ENCODE measurements around the gene UBA3. TPM values are rescaled to one million over a fixed set of nuclear protein-coding genes. Genes with fewer than 3 reads are reported as not detected.

Gene UBA3
- total RNA-seq, 1 experiment from 2014 or later, result 40.5 TPM

DNA sequence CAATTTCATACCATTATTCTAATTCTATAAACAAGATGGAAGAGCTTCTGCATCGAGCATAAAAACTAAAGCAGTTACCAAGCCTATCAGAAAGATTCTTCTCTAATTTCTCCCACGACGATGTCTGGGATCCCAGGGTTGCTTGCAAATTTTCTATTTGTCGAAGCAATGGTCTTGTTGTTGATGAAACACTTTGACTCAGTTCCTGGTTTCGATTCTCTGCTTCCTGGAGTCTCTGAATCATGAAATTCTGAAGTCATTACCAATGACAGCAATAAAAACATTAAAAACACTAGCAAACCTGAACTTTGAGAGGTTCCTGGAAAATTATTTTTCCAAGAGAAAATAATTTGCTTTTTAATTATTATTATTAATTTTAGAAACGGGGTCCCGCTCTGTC is 46.7 kb downstream of the UBA3 start:
- intact Hi-C loops (cut with micrococcal nuclease; ENCODE audit: unreplicated experiment), result no loop called here
- H3K36me3 ChIP-seq (ENCODE audit: insufficient read depth, low read length, poor library complexity, severe bottlenecking), result peaks cover 9% of the 10 kb centered on the region
- ChIA-PET CTCF (no interaction called here), POLR2A (ENCODE audit: low non-redundant PET) (no interaction called here)
- H3K27me3 ChIP-seq (replicated peaks; ENCODE audit: insufficient read depth, low read depth, low read length, poor library complexity), result no peaks in the 10 kb centered on the region
- TF ChIP-seq, protein P1, sequence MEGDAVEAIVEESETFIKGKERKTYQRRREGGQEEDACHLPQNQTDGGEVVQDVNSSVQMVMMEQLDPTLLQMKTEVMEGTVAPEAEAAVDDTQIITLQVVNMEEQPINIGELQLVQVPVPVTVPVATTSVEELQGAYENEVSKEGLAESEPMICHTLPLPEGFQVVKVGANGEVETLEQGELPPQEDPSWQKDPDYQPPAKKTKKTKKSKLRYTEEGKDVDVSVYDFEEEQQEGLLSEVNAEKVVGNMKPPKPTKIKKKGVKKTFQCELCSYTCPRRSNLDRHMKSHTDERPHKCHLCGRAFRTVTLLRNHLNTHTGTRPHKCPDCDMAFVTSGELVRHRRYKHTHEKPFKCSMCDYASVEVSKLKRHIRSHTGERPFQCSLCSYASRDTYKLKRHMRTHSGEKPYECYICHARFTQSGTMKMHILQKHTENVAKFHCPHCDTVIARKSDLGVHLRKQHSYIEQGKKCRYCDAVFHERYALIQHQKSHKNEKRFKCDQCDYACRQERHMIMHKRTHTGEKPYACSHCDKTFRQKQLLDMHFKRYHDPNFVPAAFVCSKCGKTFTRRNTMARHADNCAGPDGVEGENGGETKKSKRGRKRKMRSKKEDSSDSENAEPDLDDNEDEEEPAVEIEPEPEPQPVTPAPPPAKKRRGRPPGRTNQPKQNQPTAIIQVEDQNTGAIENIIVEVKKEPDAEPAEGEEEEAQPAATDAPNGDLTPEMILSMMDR (conservative IDR thresholded peaks at IDR 0.05; ENCODE audit: low read depth, low read length), result no peak
- TF ChIP-seq EZH2 (IDR thresholded peaks at IDR 0.05; ENCODE audit: borderline replicate concordance, low read depth, low read length, poor library complexity, severe bottlenecking), result no peak
- BruUV-seq (replicated peaks), result no TSS peak
- DNase-seq (ENCODE audit: low spot score), result no peak
- no peak overlapping the region for H3K4me3 ChIP-seq (ENCODE audit: low read depth, low read length, poor library complexity, severe bottlenecking)
- no peaks in the 10 kb centered on the region for H3K4me1 ChIP-seq (ENCODE audit: insufficient read depth, low read length, poor library complexity, severe bottlenecking)
- H3K27ac ChIP-seq (ENCODE audit: low read depth, low read length, poor library complexity, severe bottlenecking), result no peak overlapping the region
- no peaks in the 10 kb centered on the region for H3K9me3 ChIP-seq (ENCODE audit: low read depth, low read length, poor library complexity, severe bottlenecking)

DNA sequence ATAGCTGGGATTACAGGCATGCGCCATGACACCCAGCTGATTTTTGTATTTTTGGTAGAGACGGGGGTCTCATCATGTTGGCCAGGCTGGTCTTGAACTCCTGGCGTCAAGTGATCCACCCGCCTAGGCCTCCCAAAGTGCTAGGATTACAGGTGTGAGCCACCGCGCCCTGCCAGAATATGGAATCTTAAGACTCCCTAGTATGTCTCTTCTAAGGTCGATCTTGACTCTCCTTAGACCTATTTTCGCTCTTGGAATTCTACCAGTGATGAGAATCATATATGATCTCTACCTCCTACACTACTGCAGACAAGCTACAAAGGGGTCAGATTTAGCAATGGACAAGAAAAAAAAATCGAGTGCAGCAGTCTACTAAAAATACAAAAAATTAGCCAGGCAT is 47.4 kb downstream of the UBA3 start:
- H3K4me1 ChIP-seq (ENCODE audit: insufficient read depth, low read length, poor library complexity, severe bottlenecking), result no peaks in the 10 kb centered on the region
- no TSS peak for BruUV-seq (replicated peaks)
- CTCF ChIA-PET, result no interaction called here
- DNase-seq (ENCODE audit: low spot score), result no peak
- POLR2A ChIA-PET (ENCODE audit: low non-redundant PET), result no interaction called here
- no peak for TF ChIP-seq EZH2 (IDR thresholded peaks at IDR 0.05; ENCODE audit: borderline replicate concordance, low read depth, low read length, poor library complexity, severe bottlenecking)
- TF ChIP-seq, protein P1 (conservative IDR thresholded peaks at IDR 0.05; ENCODE audit: low read depth, low read length), result no peak
- peaks cover 9% of the 10 kb centered on the region for H3K36me3 ChIP-seq (ENCODE audit: insufficient read depth, low read length, poor library complexity, severe bottlenecking)
- no peak overlapping the region for H3K4me3 ChIP-seq (ENCODE audit: low read depth, low read length, poor library complexity, severe bottlenecking)
- H3K27ac ChIP-seq (ENCODE audit: low read depth, low read length, poor library complexity, severe bottlenecking), result no peak overlapping the region
- intact Hi-C loops (cut with micrococcal nuclease; ENCODE audit: unreplicated experiment), result no loop called here
- no peaks in the 10 kb centered on the region for H3K9me3 ChIP-seq (ENCODE audit: low read depth, low read length, poor library complexity, severe bottlenecking)
- no peaks in the 10 kb centered on the region for H3K27me3 ChIP-seq (replicated peaks; ENCODE audit: insufficient read depth, low read depth, low read length, poor library complexity)

DNA sequence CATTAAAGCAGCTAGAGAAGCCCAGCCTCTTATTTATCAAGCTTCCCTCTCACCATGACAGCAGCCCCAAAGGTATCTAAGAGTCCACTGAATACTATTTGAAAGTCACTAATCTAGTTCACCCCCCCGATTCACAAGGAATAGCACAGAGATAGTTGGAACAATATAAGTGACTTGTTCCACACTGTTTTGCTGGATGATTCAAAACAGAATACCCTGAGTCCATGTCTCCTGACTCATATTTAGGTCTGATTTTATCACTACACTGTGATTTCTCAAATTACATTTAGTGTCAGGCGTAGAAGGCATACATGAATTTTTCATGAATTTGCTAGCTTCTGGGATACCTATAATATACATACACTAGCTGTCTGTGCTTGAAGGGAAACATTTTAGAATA is 48.0 kb downstream of the UBA3 start:
- Histone ChIP-seq H3K27ac (ENCODE audit: low read depth, low read length, poor library complexity, severe bottlenecking) (no peak overlapping the region), H3K4me3 (ENCODE audit: low read depth, low read length, poor library complexity, severe bottlenecking) (no peak overlapping the region), H3K27me3 (replicated peaks; ENCODE audit: insufficient read depth, low read depth, low read length, poor library complexity) (no peaks in the 10 kb centered on the region), H3K4me1 (ENCODE audit: insufficient read depth, low read length, poor library complexity, severe bottlenecking) (no peaks in the 10 kb centered on the region), H3K36me3 (ENCODE audit: insufficient read depth, low read length, poor library complexity, severe bottlenecking) (peaks cover 9% of the 10 kb centered on the region), H3K9me3 (ENCODE audit: low read depth, low read length, poor library complexity, severe bottlenecking) (no peaks in the 10 kb centered on the region)
- intact Hi-C loops (cut with micrococcal nuclease; ENCODE audit: unreplicated experiment), result no loop called here
- TF ChIP-seq, protein P1 (conservative IDR thresholded peaks at IDR 0.05; ENCODE audit: low read depth, low read length), result no peak
- TF ChIP-seq EZH2 (IDR thresholded peaks at IDR 0.05; ENCODE audit: borderline replicate concordance, low read depth, low read length, poor library complexity, severe bottlenecking), result no peak
- DNase-seq (ENCODE audit: low spot score), result no peak
- ChIA-PET POLR2A (ENCODE audit: low non-redundant PET) (no interaction called here), CTCF (no interaction called here)
- no TSS peak for BruUV-seq (replicated peaks)

All from A673 (cell line).